Gastrocnemius medialis (tissue), 4 donors: ENCODE results near the gene ICE1. TPM values are rescaled to one million over a fixed set of nuclear protein-coding genes. Genes with fewer than 3 reads are reported as not detected.

Source experiments
- ATAC-seq, 2 donors: fragments of 150-250 bp; one replicate each; pipeline ENCODE4 v1.9.1; 2016
- DNase-seq, 2 donors: peaks; one replicate each; pipeline ENCODE4 v3.0.0-alpha.2; 2019
- H3K27ac ChIP-seq, 4 donors: fragments of 200-600 bp; sonication (generic); 1 replicate in 1 of 4; 2 replicates in 3 of 4; pipeline ENCODE4 v1.5.1; 2016 to 2018; ENCODE audit warnings: mild to moderate bottlenecking in 2 of 4, moderate library complexity in 1 of 4
- H3K27me3 ChIP-seq, 3 donors: fragments of 200-600 bp; sonication (generic) in 2 of 3; 1 replicate in 1 of 3; 2 replicates in 2 of 3; pipeline versions ENCODE4 v1.5.1 to v1.6.0; 2016 to 2019; ENCODE audit warnings: mild to moderate bottlenecking in 1 of 3, moderate library complexity in 1 of 3
- H3K36me3 ChIP-seq, 2 donors: fragments of 200-600 bp; sonication (generic) in 1 of 2; one replicate each; pipeline ENCODE4 v1.5.1; 2017 to 2018
- H3K4me1 ChIP-seq, 2 donors: fragments of 200-600 bp; sonication (generic) in 1 of 2; one replicate each; pipeline ENCODE4 v1.5.1; 2016 to 2017; ENCODE audit warnings: mild to moderate bottlenecking in 2 of 2
- H3K4me3 ChIP-seq, 4 donors: fragments of 200-600 bp; sonication (generic) in 3 of 4; 1 replicate in 1 of 4; 2 replicates in 3 of 4; pipeline ENCODE4 v1.5.1; 2016 to 2019; ENCODE audit warnings: mild to moderate bottlenecking in 2 of 4
- H3K9me3 ChIP-seq, 3 donors: fragments of 200-600 bp; sonication (generic) in 2 of 3; 1 replicate in 1 of 3; 2 replicates in 2 of 3; pipeline ENCODE4 v1.5.1; 2016 to 2019
- CTCF ChIP-seq, 5 experiments: fragments of 450-650 bp in 3 of 5; fragments of 200-600 bp in 2 of 5; sonication (generic) in 2 of 5; IDR thresholded peaks in 4 of 5; conservative IDR thresholded peaks in 1 of 5; 1 replicate in 4 of 5; 2 replicates in 1 of 5; pipeline ENCODE4 v1.5.1; 2016 to 2019; ENCODE audit warnings: antibody characterized with exemption in 5 of 5, mild to moderate bottlenecking in 3 of 5, moderate library complexity in 3 of 5
- POLR2A ChIP-seq, 2 donors: fragments of 450-650 bp; IDR thresholded peaks; one replicate each; pipeline ENCODE4 v1.6.1; 2017; ENCODE audit warnings: antibody characterized with exemption in 2 of 2, mild to moderate bottlenecking in 2 of 2, moderate library complexity in 2 of 2
- in situ Hi-C, 4 donors: fragments of 200-750 bp; cut with MboI; loops; one replicate each; pipeline versions ENCODE4 v1.15.0 to v1.8.0; 2017; ENCODE audit warnings: low sequenced_read_pairs in 4 of 4
- intact Hi-C: fragments of 100-400 bp; cut with DNase I; formaldehyde crosslinking; loops from one replicate; pipeline ENCODE4 v1.15.1; 2023; ENCODE audit warnings: low total_unique reads
- total RNA-seq, 4 donors: library from RNA; depleted of rRNA; stranded (reverse); fragments of >200 nt; gene quantifications; one replicate each; pipeline versions ENCODE4 v1.1.0 to v1.2.3, GENCODE V29; 2016

Gene ICE1
- total RNA-seq, 4 donors from 2014 or later, result 24.9 to 34.7 (median 32.7) TPM

DNA sequence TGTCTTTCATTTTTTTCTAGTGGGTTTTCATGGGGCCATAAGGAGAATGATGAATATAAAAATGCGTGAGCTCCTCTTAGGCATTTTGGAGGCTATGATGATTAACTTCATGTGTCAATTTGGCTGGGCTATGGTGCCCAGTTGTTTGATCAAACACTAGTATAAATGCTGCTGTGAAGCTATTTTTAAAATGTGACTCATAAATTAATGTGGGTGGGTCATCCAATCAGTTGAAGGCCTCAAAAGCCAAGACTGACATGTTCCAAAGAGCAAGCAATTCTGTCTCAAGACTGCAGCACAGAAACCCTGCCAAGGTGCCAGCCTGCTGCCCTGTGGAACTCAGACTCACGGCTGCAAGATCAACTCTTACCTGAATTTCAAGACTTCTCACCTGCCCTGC, 24.4 kb upstream of the ICE1 start:
- no peak for TF ChIP-seq CTCF (IDR thresholded peaks at IDR 0.05 in 4 of 5, conservative IDR thresholded peaks at IDR 0.05 in 1 of 5)
- TF ChIP-seq POLR2A (IDR thresholded peaks at IDR 0.05), result no peak
- no peak for DNase-seq
- Histone ChIP-seq H3K4me1 (no peaks in the 10 kb centered on the region), H3K9me3 (no peaks in the 10 kb centered on the region), H3K27ac (no peak overlapping the region), H3K4me3 (no peak overlapping the region), H3K36me3 (no peaks in the 10 kb centered on the region), H3K27me3 (no peaks in the 10 kb centered on the region)
- in situ Hi-C loops (loop anchor here in 3 of 4 donors (5.0 to 25.0 kb wide), 3 partner anchors 256 to 511 kb away; partner anchors contain the start of gene ADAMTS16 (in 2 of the 3)), intact Hi-C loops (no loop called here)
- ATAC-seq, result no peak

GRCh38 chr5:5401095-5401494, 21.4 kb upstream of the ICE1 start:
- in situ Hi-C loops, result loop anchor here in 3 of 4 donors (10.0 to 25.0 kb wide), 3 partner anchors 256 to 539 kb away; partner anchors contain the start of gene ADAMTS16 (in 1 of the 3)
- no peak for TF ChIP-seq CTCF (IDR thresholded peaks at IDR 0.05 in 4 of 5, conservative IDR thresholded peaks at IDR 0.05 in 1 of 5)
- no peak for TF ChIP-seq POLR2A (IDR thresholded peaks at IDR 0.05)

DNA sequence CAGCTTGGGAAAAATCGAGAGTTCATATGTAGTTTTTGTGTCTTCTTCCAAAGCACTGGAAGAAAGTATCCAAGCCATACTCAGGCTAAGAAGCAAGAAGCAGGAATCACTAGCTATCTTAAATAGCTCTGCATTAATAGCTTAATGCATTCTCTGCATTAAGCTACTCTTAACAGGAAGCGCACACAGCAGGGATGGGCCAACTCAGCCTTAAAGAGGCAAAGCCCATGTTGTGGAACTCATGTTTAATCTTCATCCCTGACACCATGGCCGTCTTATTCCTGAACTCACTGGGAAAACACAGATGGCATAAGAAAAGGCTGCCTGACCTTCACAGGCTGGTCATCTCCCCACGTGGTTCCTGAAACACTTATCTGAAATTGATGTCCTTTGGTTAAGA, 18.7 kb upstream of the ICE1 start:
- Histone ChIP-seq H3K4me3 (no peak overlapping the region), H3K36me3 (no peaks in the 10 kb centered on the region), H3K27ac (no peak overlapping the region), H3K9me3 (no peaks in the 10 kb centered on the region), H3K4me1 (no peaks in the 10 kb centered on the region), H3K27me3 (no peaks in the 10 kb centered on the region)
- no peak for DNase-seq
- TF ChIP-seq POLR2A (IDR thresholded peaks at IDR 0.05) (no peak), CTCF (IDR thresholded peaks at IDR 0.05 in 4 of 5, conservative IDR thresholded peaks at IDR 0.05 in 1 of 5) (no peak)
- in situ Hi-C loops (loop anchor here in 3 of 4 donors (10.0 to 25.0 kb wide), 3 partner anchors 259 to 541 kb away; partner anchors contain the start of gene ADAMTS16 (in 1 of the 3)), intact Hi-C loops (no loop called here)
- ATAC-seq, result no peak

More at GRCh38 chr5:5401095-5401494, 21.4 kb upstream of the ICE1 start:
- Histone ChIP-seq H3K9me3 (no peaks in the 10 kb centered on the region), H3K4me3 (no peak overlapping the region), H3K27me3 (no peaks in the 10 kb centered on the region), H3K36me3 (no peaks in the 10 kb centered on the region), H3K27ac (no peak overlapping the region), H3K4me1 (no peaks in the 10 kb centered on the region)
- intact Hi-C loops, result no loop called here
- DNase-seq (no peak), ATAC-seq (no peak)

DNA sequence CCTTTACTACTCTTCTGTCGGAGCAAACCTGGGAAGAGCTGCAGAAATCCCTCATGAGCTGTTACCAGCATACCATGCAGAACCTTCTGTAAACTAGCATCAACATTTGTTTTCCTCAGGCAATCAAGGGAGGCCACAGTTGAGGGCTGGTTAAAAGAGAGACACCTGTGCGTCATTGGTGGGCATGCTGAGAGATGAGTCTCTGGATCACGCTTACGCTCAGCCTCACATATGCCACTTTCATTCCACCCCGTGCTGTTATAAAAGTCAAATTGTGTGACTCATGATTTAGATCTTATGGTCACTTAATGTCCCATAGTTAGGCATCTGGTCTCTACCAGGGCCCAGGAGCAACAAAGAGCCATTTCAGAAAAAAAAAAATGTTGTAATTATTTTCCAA, 18.1 kb upstream of the ICE1 start:
- in situ Hi-C loops (loop anchor here in 3 of 4 donors (10.0 to 25.0 kb wide), 3 partner anchors 260 to 542 kb away; partner anchors contain the start of gene ADAMTS16 (in 1 of the 3)), intact Hi-C loops (no loop called here)
- no peaks in the 10 kb centered on the region for H3K36me3 ChIP-seq
- ATAC-seq, result no peak
- no peaks in the 10 kb centered on the region for H3K27me3 ChIP-seq
- no peaks in the 10 kb centered on the region for H3K9me3 ChIP-seq
- no peak for TF ChIP-seq POLR2A (IDR thresholded peaks at IDR 0.05)
- TF ChIP-seq CTCF (IDR thresholded peaks at IDR 0.05 in 4 of 5, conservative IDR thresholded peaks at IDR 0.05 in 1 of 5), result no peak
- no peak overlapping the region for H3K4me3 ChIP-seq
- no peaks in the 10 kb centered on the region for H3K4me1 ChIP-seq
- no peak for DNase-seq
- no peak overlapping the region for H3K27ac ChIP-seq

DNA sequence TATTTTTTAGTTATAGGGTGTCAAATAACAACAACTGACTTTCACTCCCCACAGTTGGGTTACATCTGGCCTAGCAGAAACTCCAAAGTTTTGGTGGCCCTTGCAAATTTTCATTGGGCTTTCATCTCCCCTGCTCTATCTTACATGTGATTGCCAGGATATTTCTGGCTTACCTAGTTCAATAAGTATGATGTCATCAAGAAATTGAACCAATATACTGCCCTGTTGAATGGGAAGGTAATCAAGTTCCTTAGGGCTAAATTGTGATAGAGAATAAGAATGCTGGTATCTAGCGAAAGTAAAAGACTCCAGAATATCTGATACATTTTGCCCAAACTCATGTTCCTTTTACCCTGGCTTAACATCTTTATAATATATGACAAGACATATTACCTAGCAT, 17.0 kb upstream of the ICE1 start:
- TF ChIP-seq CTCF (IDR thresholded peaks at IDR 0.05 in 4 of 5, conservative IDR thresholded peaks at IDR 0.05 in 1 of 5), result no peak
- no peak for TF ChIP-seq POLR2A (IDR thresholded peaks at IDR 0.05)
- in situ Hi-C loops, result loop anchor here in 3 of 4 donors (10.0 to 25.0 kb wide), 3 partner anchors 261 to 543 kb away; partner anchors contain the start of gene ADAMTS16 (in 1 of the 3)
- H3K27me3 ChIP-seq, result no peaks in the 10 kb centered on the region

More for the DNA sequence above, 17.0 kb upstream of the ICE1 start:
- H3K4me1 ChIP-seq, result no peaks in the 10 kb centered on the region
- DNase-seq (no peak), ATAC-seq (no peak)
- H3K4me3 ChIP-seq, result no peak overlapping the region
- H3K27ac ChIP-seq, result no peak overlapping the region
- H3K36me3 ChIP-seq, result no peaks in the 10 kb centered on the region
- no peaks in the 10 kb centered on the region for H3K9me3 ChIP-seq
- intact Hi-C loops, result no loop called here
